PFSK-1 (cell line): ENCODE measurements around the gene UGT2A3.

Experiments used
- POLR2AphosphoS5 ChIP-seq: IDR thresholded peaks from 2 replicates; pipeline ENCODE4 v1.6.1; 2012; ENCODE audit warnings: low read depth, mild to moderate bottlenecking, control low read depth, low read length, moderate library complexity
- REST ChIP-seq, 2 experiments: IDR thresholded peaks; 2 replicates each; pipeline versions ENCODE4 v1.6.1 to v1.8.0; 2011 to 2012; ENCODE audit warnings: low read depth in 2 of 2, low read length in 2 of 2, control low read depth in 1 of 2, inconsistent platforms in 1 of 2, mild to moderate bottlenecking in 1 of 2, moderate library complexity in 1 of 2; ENCODE audit not compliant: insufficient read depth in 1 of 2
- TAF1 ChIP-seq: IDR thresholded peaks from 2 replicates; pipeline ENCODE4 v1.6.1; 2012; ENCODE audit warnings: low read length, control low read depth, borderline replicate concordance; ENCODE audit not compliant: insufficient read depth

- TF ChIP-seq REST (IDR thresholded peaks at IDR 0.05; ENCODE audit: insufficient read depth in 1 of 2, low read depth in 2 of 2, low read length in 2 of 2) (no peak), POLR2AphosphoS5 (no peak), TAF1 (no peak)
Observed at GRCh38 chr4:68948044-68948743, 3.4 kb downstream of the UGT2A3 start.
